Measurements from ENCODE around the gene BCAS3.
"Not testable (repeated sequence)": the region's sequence is repeated elsewhere in the genome, so short reads cannot be mapped to it uniquely, and the experiment has no call there.

BCAS3 gene

GRCh38 chr17:60661489-60661888 is 16.2 kb upstream of the BCAS3 start:
- no peak for TF ChIP-seq LEF1 (IDR thresholded peaks at IDR 0.05; ENCODE audit: borderline replicate concordance)
- TF ChIP-seq NFRKB (IDR thresholded peaks at IDR 0.05), result no peak
- TF ChIP-seq CTBP1 (IDR thresholded peaks at IDR 0.05; ENCODE audit: borderline replicate concordance), result no peak
- no peak for TF ChIP-seq FOXA1 (IDR thresholded peaks at IDR 0.05)
- no peak for TF ChIP-seq L3MBTL2 (conservative IDR thresholded peaks at IDR 0.05)
- TF ChIP-seq BHLHE40 (IDR thresholded peaks at IDR 0.05; ENCODE audit: borderline replicate concordance), result no peak
- TF ChIP-seq ZNF384 (IDR thresholded peaks at IDR 0.05), result no peak
- ChIA-PET CTCF (no interaction called here), POLR2A (interaction anchor here (0.6 kb wide), 1 partner anchor 16 kb away, joined by 3 read pairs; no protein-coding TSS in a partner anchor)
- no peak for DNase-seq (ENCODE audit: extremely low spot score)

- CTCF ChIA-PET, result no interaction called here
- POLR2A ChIA-PET, result no interaction called here
- DNase-seq (ENCODE audit: extremely low spot score), result no peak
- TF ChIP-seq HDGF (IDR thresholded peaks at IDR 0.05; ENCODE audit: borderline replicate concordance), result no peak
- no peak for TF ChIP-seq ARNT (IDR thresholded peaks at IDR 0.05)
- no peak for TF ChIP-seq FOXA1 (IDR thresholded peaks at IDR 0.05)
- TF ChIP-seq FOXK2 (IDR thresholded peaks at IDR 0.05), result no peak
- no peak for TF ChIP-seq PKNOX1 (IDR thresholded peaks at IDR 0.05)
- no peak for TF ChIP-seq ELF4 (IDR thresholded peaks at IDR 0.05)
- no peak for TF ChIP-seq SP1 (IDR thresholded peaks at IDR 0.05)
- TF ChIP-seq CTBP1 (IDR thresholded peaks at IDR 0.05; ENCODE audit: borderline replicate concordance), result no peak
- TF ChIP-seq LEF1 (IDR thresholded peaks at IDR 0.05; ENCODE audit: borderline replicate concordance), result no peak
- no peak for TF ChIP-seq TARDBP (IDR thresholded peaks at IDR 0.05)
These were observed 13.6 kb upstream of the BCAS3 start for GRCh38 chr17:60664022-60664421.

- ChIA-PET CTCF (no interaction called here), POLR2A (interaction anchor here (1.0 kb wide), 1 partner anchor 12 kb away, joined by 4 read pairs; the partner anchor contains the start of gene BCAS3)
- DNase-seq (ENCODE audit: extremely low spot score), result no peak
- TF ChIP-seq ZNF384 (IDR thresholded peaks at IDR 0.05), result no peak
- no peak for TF ChIP-seq HDGF (IDR thresholded peaks at IDR 0.05; ENCODE audit: borderline replicate concordance)
- TF ChIP-seq PKNOX1 (IDR thresholded peaks at IDR 0.05), result no peak
- TF ChIP-seq TARDBP (IDR thresholded peaks at IDR 0.05), result no peak
- TF ChIP-seq FOXA1 (IDR thresholded peaks at IDR 0.05), result no peak
- TF ChIP-seq FOXK2 (IDR thresholded peaks at IDR 0.05), result no peak
- TF ChIP-seq LEF1 (IDR thresholded peaks at IDR 0.05; ENCODE audit: borderline replicate concordance), result no peak
- TF ChIP-seq SUZ12 (IDR thresholded peaks at IDR 0.05), result no peak
- TF ChIP-seq L3MBTL2 (conservative IDR thresholded peaks at IDR 0.05), result no peak
These were observed 12.0 kb upstream of the BCAS3 start for GRCh38 chr17:60665602-60666001.

GRCh38 chr17:60668741-60669140 is 8.9 kb upstream of the BCAS3 start:
- POLR2A ChIA-PET, result interaction anchor here (2.3 kb wide), 1 partner anchor 9 kb away, joined by 8 read pairs; the partner anchor contains the start of gene BCAS3
- DNase-seq (ENCODE audit: extremely low spot score); CTCF ChIA-PET: not testable (repeated sequence)

GRCh38 chr17:60671482-60671881 is 6.2 kb upstream of the BCAS3 start:
- DNase-seq (ENCODE audit: extremely low spot score), result no peak
- POLR2A ChIA-PET, result no interaction called here
- CTCF ChIA-PET, result no interaction called here
- TF ChIP-seq SUZ12 (IDR thresholded peaks at IDR 0.05), result no peak
- TF ChIP-seq ZNF384 (IDR thresholded peaks at IDR 0.05), result no peak
- no peak for TF ChIP-seq TARDBP (IDR thresholded peaks at IDR 0.05)
- no peak for TF ChIP-seq BHLHE40 (IDR thresholded peaks at IDR 0.05; ENCODE audit: borderline replicate concordance)
- TF ChIP-seq FOXM1 (IDR thresholded peaks at IDR 0.05; ENCODE audit: borderline replicate concordance), result no peak
- TF ChIP-seq HDGF (IDR thresholded peaks at IDR 0.05; ENCODE audit: borderline replicate concordance), result no peak
- no peak for TF ChIP-seq CTBP1 (IDR thresholded peaks at IDR 0.05; ENCODE audit: borderline replicate concordance)
- no peak for TF ChIP-seq L3MBTL2 (conservative IDR thresholded peaks at IDR 0.05)
- no peak for TF ChIP-seq PKNOX1 (IDR thresholded peaks at IDR 0.05)
- TF ChIP-seq NFRKB (IDR thresholded peaks at IDR 0.05), result no peak
- no peak for TF ChIP-seq ELF4 (IDR thresholded peaks at IDR 0.05)
- TF ChIP-seq SP1 (IDR thresholded peaks at IDR 0.05), result no peak
- no peak for TF ChIP-seq FOXK2 (IDR thresholded peaks at IDR 0.05)
- no peak for TF ChIP-seq LEF1 (IDR thresholded peaks at IDR 0.05; ENCODE audit: borderline replicate concordance)

GRCh38 chr17:60674637-60675036 is 3.0 kb upstream of the BCAS3 start:
- DNase-seq (ENCODE audit: extremely low spot score); POLR2A ChIA-PET; CTCF ChIA-PET: not testable (repeated sequence)

- ChIA-PET CTCF (no interaction called here), POLR2A (no interaction called here)
- TF ChIP-seq ARNT (IDR thresholded peaks at IDR 0.05), result no peak
- TF ChIP-seq NFRKB (IDR thresholded peaks at IDR 0.05), result no peak
- TF ChIP-seq ZNF384 (IDR thresholded peaks at IDR 0.05), result no peak
- no peak for TF ChIP-seq FOXA1 (IDR thresholded peaks at IDR 0.05)
- TF ChIP-seq HDGF (IDR thresholded peaks at IDR 0.05; ENCODE audit: borderline replicate concordance), result no peak
- no peak for TF ChIP-seq SP1 (IDR thresholded peaks at IDR 0.05)
- no peak for TF ChIP-seq BHLHE40 (IDR thresholded peaks at IDR 0.05; ENCODE audit: borderline replicate concordance)
- no peak for TF ChIP-seq LEF1 (IDR thresholded peaks at IDR 0.05; ENCODE audit: borderline replicate concordance)
- no peak for TF ChIP-seq ELF4 (IDR thresholded peaks at IDR 0.05)
- TF ChIP-seq FOXK2 (IDR thresholded peaks at IDR 0.05), result no peak
- no peak for TF ChIP-seq PKNOX1 (IDR thresholded peaks at IDR 0.05)
- no peak for TF ChIP-seq L3MBTL2 (conservative IDR thresholded peaks at IDR 0.05)
- no peak for TF ChIP-seq TARDBP (IDR thresholded peaks at IDR 0.05)
- TF ChIP-seq FOXM1 (IDR thresholded peaks at IDR 0.05; ENCODE audit: borderline replicate concordance), result no peak
- no peak for TF ChIP-seq SUZ12 (IDR thresholded peaks at IDR 0.05)
- TF ChIP-seq CTBP1 (IDR thresholded peaks at IDR 0.05; ENCODE audit: borderline replicate concordance), result no peak
- no peak for DNase-seq (ENCODE audit: extremely low spot score)
These were observed 1.7 kb upstream of the BCAS3 start for GRCh38 chr17:60675997-60676396.
